Measurements from ENCODE around the gene OXER1. TPM values are rescaled to one million over a fixed set of nuclear protein-coding genes. Genes with fewer than 3 reads are reported as not detected.
A peak's percentile ranks its signal among the peaks of the same experiment; 100 is the strongest.

Gene OXER1
- total and polyA plus RNA-seq, 2 of the 13 experiments (the other 11 are each of a cell fraction or from before 2014, with no cell fraction given): 8.0 to 9.0 TPM

GRCh38 chr2:42768706-42769256 is 4.8 kb upstream of the OXER1 start:
- POLR2A ChIA-PET: interaction anchor here (1.0 to 1.3 kb wide), 2 partner anchors 19 to 24 kb away, joined by 4 to 5 read pairs; partner anchors contain the start of gene HAAO

More at GRCh38 chr2:42768706-42769256, 4.8 kb upstream of the OXER1 start:
- intact Hi-C loops (cut with micrococcal nuclease; ENCODE audit: unreplicated experiment): no loop called here
- DNase-seq (ENCODE audit: low spot score): no peak
- Histone ChIP-seq H3K4me2 (ENCODE audit: low read depth, low read length) (no peak overlapping the region), H3K4me1 (ENCODE audit: insufficient read depth, low read length) (no peaks in the 10 kb centered on the region), H3K27me3 (ENCODE audit: control insufficient read depth in 1 of 2, insufficient read depth in 2 of 2, low read length in 2 of 2) (no peaks in the 10 kb centered on the region), H2AFZ (ENCODE audit: low read length) (no peak overlapping the region), H3K79me2 (ENCODE audit: insufficient read depth, low read length) (no peaks in the 10 kb centered on the region), H3K4me3 (replicated peaks in 1 of 3; ENCODE audit: insufficient read depth in 1 of 3, low read depth in 2 of 3, low read length in 3 of 3) (no peak overlapping the region), H3K9me3 (ENCODE audit: low read length) (no peaks in the 10 kb centered on the region), H3K27ac (ENCODE audit: extremely low read length, insufficient read depth, low read length) (no peak overlapping the region), H3K9ac (ENCODE audit: insufficient read depth, low read depth, low read length) (no peak overlapping the region), H3K36me3 (replicated peaks in 1 of 2; ENCODE audit: control insufficient read depth in 1 of 2, insufficient read depth in 2 of 2, low read length in 2 of 2) (peaks cover 0 to 1% of the 10 kb centered on the region in 2 experiments; a peak in 3 of 5 replicates), H4K20me1 (ENCODE audit: insufficient read depth, low read length) (no peaks in the 10 kb centered on the region)
- FAIRE-seq: no peak
- CTCF ChIA-PET (ENCODE audit: low intra/inter-chr PET ratio, low total read pairs): no interaction called here
- BruUV-seq (replicated peaks): no TSS peak
- no peak for TF ChIP-seq THAP11 (CRISPR knock-in tag; IDR thresholded peaks at IDR 0.05)
- TF ChIP-seq ZNF737 (CRISPR knock-in tag; IDR thresholded peaks at IDR 0.05; ENCODE audit: borderline replicate concordance): no peak
- TF ChIP-seq CEBPZ (IDR thresholded peaks at IDR 0.05; ENCODE audit: low read length): no peak
- TF ChIP-seq FOXJ3 (CRISPR knock-in tag; IDR thresholded peaks at IDR 0.05; ENCODE audit: borderline replicate concordance): no peak
- TF ChIP-seq HNRNPLL (IDR thresholded peaks at IDR 0.05; ENCODE audit: low read depth, low read length, poor library complexity, severe bottlenecking): no peak
- TF ChIP-seq GPN1 (CRISPR knock-in tag; IDR thresholded peaks at IDR 0.05; ENCODE audit: borderline replicate concordance): no peak
- TF ChIP-seq MXD3 (CRISPR knock-in tag; IDR thresholded peaks at IDR 0.05): no peak
- peak; percentile 87 for TF ChIP-seq ZFP36 (IDR thresholded peaks at IDR 0.05; ENCODE audit: borderline replicate concordance, low read depth, low read length, partially characterized antibody)
- in situ Hi-C loops (cut with HindIII; ENCODE audit: extremely low pct_ligation_motif_present, low pct_unique_long_range_greater_than_20kb): no loop called here
- WGBS (ENCODE audit: low lambda C conversion rate): 83% methylated on average over 3 of the region's 3 CpGs
- ATAC-seq: no peak
